OCI-LY7 (cell line): ENCODE measurements around the gene GAGE13. TPM values are rescaled to one million over a fixed set of nuclear protein-coding genes. Genes with fewer than 3 reads are reported as not detected.
"Not testable (repeated sequence)": the region's sequence is repeated elsewhere in the genome, so short reads cannot be mapped to it uniquely, and the experiment has no call there.

Source experiments
- BruUV-seq: library from RNA; stranded (reverse); fragments of 400-500 nt; replicated peaks from 2 replicates; lab custom pipeline; 2021; lab: Mats Ljungman, UMichigan
- CTCF ChIA-PET: fragments of 300-600 bp; sonication (Branson Sonifier 250); formaldehyde crosslinking; loops from one replicate; lab custom pipeline; 2022; ENCODE audit warnings: antibody characterized with exemption; ENCODE audit not compliant: unreplicated experiment; lab: Charles Lee
- POLR2A ChIA-PET: fragments of 300-600 bp; sonication (Branson Sonifier 250); formaldehyde crosslinking; loops from one replicate; lab custom pipeline; 2022; ENCODE audit warnings: antibody characterized with exemption; lab: Charles Lee
- DNase-seq: peaks from one replicate; pipeline ENCODE4 v3.0.0-alpha.2; 2015; ENCODE audit warnings: low spot score
- H2AFZ ChIP-seq: fragments of 200-600 bp; sonication (generic), shearing (Covaris generic); 2 replicates; pipeline ENCODE4 v1.6.1; 2014; ENCODE audit warnings: mild to moderate bottlenecking, antibody characterized with exemption, low read length, moderate library complexity
- H3K27ac ChIP-seq: fragments of 200-600 bp; sonication (generic); 2 replicates; pipeline ENCODE4 v1.5.1; 2014; ENCODE audit warnings: mixed run types, low read depth, mild to moderate bottlenecking, moderate library complexity, low read length, inconsistent platforms; ENCODE audit not compliant: poor library complexity, severe bottlenecking
- H3K36me3 ChIP-seq: fragments of 200-600 bp; sonication (generic); 2 replicates; pipeline ENCODE4 v1.6.1; 2014; ENCODE audit warnings: mild to moderate bottlenecking, antibody characterized with exemption, low read length, moderate library complexity, mixed read lengths; ENCODE audit not compliant: insufficient read depth
- H3K4me1 ChIP-seq: fragments of 200-600 bp; sonication (generic); 2 replicates; pipeline ENCODE4 v1.5.1; 2014; ENCODE audit warnings: mild to moderate bottlenecking, low read length; ENCODE audit not compliant: insufficient read depth, poor library complexity, severe bottlenecking
- H3K4me2 ChIP-seq: fragments of 200-600 bp; sonication (generic); 2 replicates; pipeline ENCODE4 v1.6.1; 2014; ENCODE audit warnings: mild to moderate bottlenecking, low read length
- H3K4me3 ChIP-seq: fragments of 200-600 bp; sonication (generic); 2 replicates; pipeline ENCODE4 v1.5.1; 2014; ENCODE audit warnings: mild to moderate bottlenecking, low read depth, low read length; ENCODE audit not compliant: poor library complexity, severe bottlenecking
- H3K79me2 ChIP-seq: fragments of 200-600 bp; sonication (generic); 2 replicates; pipeline ENCODE4 v1.6.1; 2016; ENCODE audit warnings: low read depth, mild to moderate bottlenecking, low read length, moderate library complexity, mixed read lengths; ENCODE audit not compliant: insufficient read depth
- H3K9me2 ChIP-seq: fragments of 200-600 bp; sonication (generic); 2 replicates; pipeline ENCODE4 v1.6.1; 2016; ENCODE audit warnings: mild to moderate bottlenecking, low read length, mixed read lengths; ENCODE audit not compliant: insufficient read depth
- H3K9me3 ChIP-seq: fragments of 200-600 bp; sonication (generic); 2 replicates; pipeline ENCODE4 v1.6.1; 2014; ENCODE audit warnings: mild to moderate bottlenecking, mixed run types, low read length, mixed read lengths
- H4K20me1 ChIP-seq: fragments of 200-600 bp; sonication (generic); 2 replicates; pipeline ENCODE4 v1.6.1; 2014; ENCODE audit warnings: mild to moderate bottlenecking, antibody characterized with exemption, low read length, moderate library complexity, mixed read lengths; ENCODE audit not compliant: insufficient read depth
- CTCF ChIP-seq: fragments of 200-600 bp; sonication (generic); conservative IDR thresholded peaks from 2 replicates; pipeline ENCODE4 v1.5.1; 2014; ENCODE audit warnings: mild to moderate bottlenecking, antibody characterized with exemption, low read length, moderate library complexity, mixed read lengths
- EZH2phosphoT487 ChIP-seq: fragments of 200-600 bp; sonication (generic); IDR thresholded peaks from 2 replicates; pipeline ENCODE4 v1.6.1; 2018; ENCODE audit warnings: low read depth, borderline replicate concordance, mild to moderate bottlenecking, mixed run types, antibody characterized with exemption, low read length, moderate library complexity, mixed read lengths
- intact Hi-C: fragments of 100-400 bp; cut with micrococcal nuclease; formaldehyde crosslinking; loops from one replicate; pipeline ENCODE4 v1.10.0; 2022; ENCODE audit not compliant: unreplicated experiment
- total RNA-seq, 2 experiments: library from RNA; depleted of rRNA in 1 of 2; stranded (reverse); fragments of >200 nt in 1 of 2; shearing (Covaris generic) in 1 of 2; gene quantifications; 2 replicates each; pipeline ENCODE4 v1.2.3, GENCODE V29; 2014 to 2022

GAGE13 gene
- total RNA-seq, 2 experiments from 2014 or later: not detected

- H3K36me3 ChIP-seq: no peaks in the 10 kb centered on the region
- H3K79me2 ChIP-seq: no peaks in the 10 kb centered on the region
- BruUV-seq: no TSS peak
- no peaks in the 10 kb centered on the region for H3K9me2 ChIP-seq
- DNase-seq: no peak
- no peak overlapping the region for H2AFZ ChIP-seq
- H3K27ac ChIP-seq: no peak overlapping the region
- H3K4me1 ChIP-seq: no peaks in the 10 kb centered on the region
- CTCF ChIA-PET: no interaction called here
- intact Hi-C loops: no loop called here
- no peak for TF ChIP-seq CTCF
- no peak for TF ChIP-seq EZH2phosphoT487
- POLR2A ChIA-PET: no interaction called here
- H3K4me3 ChIP-seq: no peak overlapping the region
- H3K9me3 ChIP-seq: no peaks in the 10 kb centered on the region
- H3K4me2 ChIP-seq: no peak overlapping the region
- H4K20me1 ChIP-seq: no peaks in the 10 kb centered on the region
Observed at GRCh38 chrX:49292400-49293362, 38.7 kb upstream of the GAGE13 start.

GRCh38 chrX:49299293-49299692, 32.1 kb upstream of the GAGE13 start:
- POLR2A ChIA-PET, H3K9me3 ChIP-seq, H3K36me3 ChIP-seq, intact Hi-C loops, H3K4me2 ChIP-seq, BruUV-seq, H2AFZ ChIP-seq, H4K20me1 ChIP-seq, H3K9me2 ChIP-seq, H3K4me3 ChIP-seq, DNase-seq, H3K27ac ChIP-seq, H3K79me2 ChIP-seq, CTCF ChIA-PET, H3K4me1 ChIP-seq: not testable (repeated sequence)

DNA sequence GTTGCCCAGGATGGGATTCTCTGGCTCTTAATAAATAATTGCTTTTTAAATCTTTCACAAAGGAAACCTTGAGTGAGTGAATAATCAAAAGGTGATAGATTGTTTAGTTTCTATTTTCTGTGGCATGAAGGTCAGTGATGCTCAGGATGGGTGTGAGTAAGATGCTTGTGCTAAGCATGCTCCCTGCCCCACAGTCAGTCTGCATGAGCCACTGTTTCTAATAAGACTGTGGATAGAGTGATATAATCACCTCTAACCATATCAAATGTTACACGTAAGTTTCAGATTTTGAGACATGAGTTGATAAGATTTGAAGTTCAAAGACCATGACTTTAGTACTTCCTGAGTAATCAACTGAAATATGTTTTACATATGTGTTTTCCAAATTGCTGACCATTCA, 30.7 kb upstream of the GAGE13 start:
- DNase-seq: no peak
- no peak for TF ChIP-seq EZH2phosphoT487
- TF ChIP-seq CTCF: no peak
- intact Hi-C loops: no loop called here
- ChIA-PET CTCF (no interaction called here), POLR2A (no interaction called here)
- Histone ChIP-seq H2AFZ (no peak overlapping the region), H3K4me1 (no peaks in the 10 kb centered on the region), H3K79me2 (no peaks in the 10 kb centered on the region), H3K4me3 (no peak overlapping the region), H3K9me2 (no peaks in the 10 kb centered on the region), H3K36me3 (no peaks in the 10 kb centered on the region), H3K9me3 (no peaks in the 10 kb centered on the region), H3K4me2 (no peak overlapping the region), H3K27ac (no peak overlapping the region), H4K20me1 (no peaks in the 10 kb centered on the region)
- no TSS peak for BruUV-seq
